ENCODE measurements around the gene ST3GAL3. TPM values are rescaled to one million over a fixed set of nuclear protein-coding genes. Genes with fewer than 3 reads are reported as not detected.

ST3GAL3 gene
- polyA plus RNA-seq, 2 of the 4 experiments (the other 2 are of a cell fraction), result 2.5 to 4.0 TPM

DNA sequence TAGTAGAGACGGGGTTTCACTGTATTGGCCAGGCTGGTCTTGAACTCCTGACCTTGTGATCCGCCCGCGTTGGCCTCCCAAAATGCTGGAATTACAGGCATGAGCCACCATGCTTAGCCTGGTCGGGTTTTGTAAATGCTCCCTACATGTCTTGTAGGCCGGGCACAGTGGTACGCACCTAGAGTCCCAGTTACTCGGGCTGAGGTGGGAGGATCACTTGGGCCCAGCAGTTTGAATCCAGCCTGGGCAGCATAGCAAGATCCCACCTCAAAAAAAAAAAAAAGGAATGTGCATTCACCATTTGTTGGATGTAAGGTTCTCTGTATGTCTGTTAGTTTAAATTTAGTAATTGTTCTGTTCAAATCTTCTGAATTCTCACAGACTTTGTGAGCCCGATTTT lies 95.8 kb downstream of the ST3GAL3 start:
- Histone ChIP-seq H3K4me1 (no peaks in the 10 kb centered on the region), H3K4me2 (no peak overlapping the region), H3K4me3 (no peak overlapping the region), H3K27ac (no peak overlapping the region), H3K9me3 (no peaks in the 10 kb centered on the region)
- ATAC-seq (no peak), DNase-seq (ENCODE audit: low read depth in 1 of 2, low spot score in 1 of 2) (no peak), FAIRE-seq (no peak)
- 96% methylated on average over 4 of the region's 9 CpGs for WGBS (ENCODE audit: missing lambda C conversion rate)
- ChIA-PET POLR2A (no interaction called here), CTCF (interaction anchor here (1.1 kb wide), 1 partner anchor 40 kb away, joined by 4 read pairs; no protein-coding TSS in a partner anchor)
- TF ChIP-seq, protein P1, sequence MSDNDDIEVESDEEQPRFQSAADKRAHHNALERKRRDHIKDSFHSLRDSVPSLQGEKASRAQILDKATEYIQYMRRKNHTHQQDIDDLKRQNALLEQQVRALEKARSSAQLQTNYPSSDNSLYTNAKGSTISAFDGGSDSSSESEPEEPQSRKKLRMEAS (IDR thresholded peaks at IDR 0.05), result no peak
- no peak for TF ChIP-seq TP53 (CRISPR knock-in tag; IDR thresholded peaks at IDR 0.05)
- no peak for TF ChIP-seq HOXA7 (CRISPR knock-in tag; IDR thresholded peaks at IDR 0.05)
- no peak for TF ChIP-seq CBX2 (IDR thresholded peaks at IDR 0.05; ENCODE audit: borderline replicate concordance, low read depth)
- no peak for TF ChIP-seq RCOR1 (IDR thresholded peaks at IDR 0.05; ENCODE audit: low read depth, low read length)
- TF ChIP-seq CBX8 (IDR thresholded peaks at IDR 0.05), result no peak
- no peak for TF ChIP-seq HOXB13 (CRISPR knock-in tag; IDR thresholded peaks at IDR 0.05; ENCODE audit: low read depth)
- TF ChIP-seq, protein P2, sequence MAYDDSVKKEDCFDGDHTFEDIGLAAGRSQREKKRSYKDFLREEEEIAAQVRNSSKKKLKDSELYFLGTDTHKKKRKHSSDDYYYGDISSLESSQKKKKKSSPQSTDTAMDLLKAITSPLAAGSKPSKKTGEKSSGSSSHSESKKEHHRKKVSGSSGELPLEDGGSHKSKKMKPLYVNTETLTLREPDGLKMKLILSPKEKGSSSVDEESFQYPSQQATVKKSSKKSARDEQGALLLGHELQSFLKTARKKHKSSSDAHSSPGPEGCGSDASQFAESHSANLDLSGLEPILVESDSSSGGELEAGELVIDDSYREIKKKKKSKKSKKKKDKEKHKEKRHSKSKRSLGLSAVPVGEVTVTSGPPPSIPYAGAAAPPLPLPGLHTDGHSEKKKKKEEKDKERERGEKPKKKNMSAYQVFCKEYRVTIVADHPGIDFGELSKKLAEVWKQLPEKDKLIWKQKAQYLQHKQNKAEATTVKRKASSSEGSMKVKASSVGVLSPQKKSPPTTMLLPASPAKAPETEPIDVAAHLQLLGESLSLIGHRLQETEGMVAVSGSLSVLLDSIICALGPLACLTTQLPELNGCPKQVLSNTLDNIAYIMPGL (CRISPR knock-in tag; IDR thresholded peaks at IDR 0.05; ENCODE audit: borderline replicate concordance), result no peak
- TF ChIP-seq ZNF302 (CRISPR knock-in tag; IDR thresholded peaks at IDR 0.05), result no peak
- TF ChIP-seq ZC3H11A (IDR thresholded peaks at IDR 0.05), result no peak
- no peak for TF ChIP-seq RARB (CRISPR knock-in tag; IDR thresholded peaks at IDR 0.05)
- TF ChIP-seq KDM5A (IDR thresholded peaks at IDR 0.05), result no peak
- no peak for TF ChIP-seq EHMT2 (IDR thresholded peaks at IDR 0.05; ENCODE audit: low read depth)
- TF ChIP-seq JUNB (IDR thresholded peaks at IDR 0.05), result no peak
- TF ChIP-seq, protein P3, sequence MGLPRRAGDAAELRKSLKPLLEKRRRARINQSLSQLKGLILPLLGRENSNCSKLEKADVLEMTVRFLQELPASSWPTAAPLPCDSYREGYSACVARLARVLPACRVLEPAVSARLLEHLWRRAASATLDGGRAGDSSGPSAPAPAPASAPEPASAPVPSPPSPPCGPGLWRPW (IDR thresholded peaks at IDR 0.05), result no peak

DNA sequence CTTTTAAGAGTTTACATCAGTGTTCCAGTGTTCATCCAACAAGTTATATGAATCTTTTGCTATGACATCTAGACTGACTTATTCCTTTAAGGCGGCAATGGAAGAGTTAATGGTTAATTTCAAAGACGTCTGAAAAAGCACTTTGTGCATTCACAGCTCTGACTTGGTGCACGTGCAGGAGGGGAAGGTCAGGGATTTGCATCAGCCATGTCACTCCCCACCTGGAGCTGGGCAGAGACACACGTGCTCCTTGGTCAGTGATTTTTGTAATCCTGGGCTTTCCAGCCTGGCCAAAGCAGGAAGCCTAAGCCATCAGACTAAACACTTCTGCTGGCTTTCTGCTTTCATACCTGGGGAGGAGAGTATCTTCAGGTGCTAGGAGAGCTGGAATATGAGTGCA lies 96.3 kb downstream of the ST3GAL3 start:
- no peak for ATAC-seq
- POLR2A ChIA-PET, result no interaction called here
- WGBS (ENCODE audit: missing lambda C conversion rate), result 47% methylated on average over 4 of the region's 4 CpGs

DNA sequence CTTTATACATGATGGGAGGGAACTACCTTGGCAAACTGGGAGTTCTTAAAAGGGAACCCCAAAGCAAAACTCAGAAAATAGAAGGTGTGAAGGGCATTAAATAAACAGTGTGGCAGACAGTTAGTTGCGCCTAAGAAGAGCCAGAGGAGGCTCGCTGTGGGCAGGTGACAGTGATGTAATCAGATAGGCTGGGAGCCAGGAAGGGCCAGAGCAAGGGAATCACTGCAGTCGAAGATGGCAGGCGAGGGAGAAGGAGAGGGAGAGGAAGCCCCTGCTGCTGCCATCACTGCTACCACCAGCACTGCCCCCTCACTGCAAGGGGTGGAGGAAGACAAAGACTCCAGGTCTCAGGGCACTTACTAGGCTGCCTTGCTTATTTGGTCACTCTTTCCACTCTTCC lies 97.2 kb downstream of the ST3GAL3 start:
- Histone ChIP-seq H3K9me3 (peaks cover 12% of the 10 kb centered on the region), H3K4me2 (no peak overlapping the region), H3K4me1 (no peaks in the 10 kb centered on the region), H3K4me3 (no peak overlapping the region), H3K27ac (no peak overlapping the region)
- TF ChIP-seq HDAC2 (IDR thresholded peaks at IDR 0.05), result no peak
- ATAC-seq (no peak), DNase-seq (ENCODE audit: low read depth in 1 of 2, low spot score in 1 of 2) (no peak), FAIRE-seq (no peak)
- ChIA-PET POLR2A (no interaction called here), CTCF (no interaction called here)
- whole genome bisulfite sequencing (ENCODE audit: missing lambda C conversion rate), result 79% methylated on average over 4 of the region's 4 CpGs

More for the DNA sequence above, 96.3 kb downstream of the ST3GAL3 start:
- H3K4me2 ChIP-seq, result no peak overlapping the region
- no peak overlapping the region for H3K27ac ChIP-seq
- FAIRE-seq (no peak), DNase-seq (ENCODE audit: low read depth in 1 of 2, low spot score in 1 of 2) (no peak)
- no peaks in the 10 kb centered on the region for H3K4me1 ChIP-seq
- CTCF ChIA-PET, result no interaction called here
- TF ChIP-seq MYC (IDR thresholded peaks at IDR 0.05; ENCODE audit: borderline replicate concordance, low read length) (no peak), ZSCAN20 (CRISPR knock-in tag; IDR thresholded peaks at IDR 0.05) (no peak), CHD2 (IDR thresholded peaks at IDR 0.05; ENCODE audit: low read length, partially characterized antibody) (no peak), HOXB5 (CRISPR knock-in tag; IDR thresholded peaks at IDR 0.05) (no peak), SMC3 (IDR thresholded peaks at IDR 0.05) (no peak), HOXA7 (CRISPR knock-in tag; IDR thresholded peaks at IDR 0.05) (no peak)
- H3K9me3 ChIP-seq, result 0 out of 3 replicates have a peak, but pooled peaks cover 3% of the 10 kb centered on the region
- no peak overlapping the region for H3K4me3 ChIP-seq

DNA sequence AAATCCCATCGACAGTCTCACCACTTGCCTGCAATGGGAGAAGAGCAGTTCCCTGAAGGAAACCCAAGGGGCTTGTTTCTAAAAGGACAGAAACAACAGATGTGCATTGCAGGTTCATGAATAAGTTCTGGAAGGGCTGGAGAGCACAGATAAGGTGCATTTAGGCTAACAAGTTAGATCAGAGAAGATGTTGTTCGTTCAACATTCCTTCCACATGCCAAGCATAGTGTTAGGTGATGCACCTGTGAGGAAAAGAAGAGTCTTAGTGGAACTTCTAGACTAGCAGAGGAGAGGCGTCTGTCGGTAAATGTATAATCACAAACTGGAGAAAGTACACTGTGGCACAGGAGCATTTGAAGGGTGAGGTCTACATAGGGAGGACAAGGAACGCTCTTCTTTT lies 98.0 kb downstream of the ST3GAL3 start:
- peaks cover 12% of the 10 kb centered on the region for H3K9me3 ChIP-seq
- POLR2A ChIA-PET, result no interaction called here
- H3K4me3 ChIP-seq, result no peak overlapping the region
- no peak for FAIRE-seq
- H3K4me2 ChIP-seq, result no peak overlapping the region
- no peak for ATAC-seq
- H3K4me1 ChIP-seq, result no peaks in the 10 kb centered on the region
- CTCF ChIA-PET, result no interaction called here
- H3K27ac ChIP-seq, result no peak overlapping the region
- no peak for DNase-seq (ENCODE audit: low read depth in 1 of 2, low spot score in 1 of 2)
- WGBS (ENCODE audit: missing lambda C conversion rate), result 93% methylated on average over 5 of the region's 5 CpGs
- no peak for TF ChIP-seq ZSCAN20 (CRISPR knock-in tag; IDR thresholded peaks at IDR 0.05)
- no peak for TF ChIP-seq NPAS2 (CRISPR knock-in tag; IDR thresholded peaks at IDR 0.05; ENCODE audit: borderline replicate concordance)
- TF ChIP-seq, protein P3 (IDR thresholded peaks at IDR 0.05), result no peak
- TF ChIP-seq HOXB13 (CRISPR knock-in tag; IDR thresholded peaks at IDR 0.05; ENCODE audit: low read depth), result no peak
- no peak for TF ChIP-seq TFCP2L1 (CRISPR knock-in tag; IDR thresholded peaks at IDR 0.05)
- TF ChIP-seq PHF8 (IDR thresholded peaks at IDR 0.05; ENCODE audit: borderline replicate concordance, low read depth), result no peak
- no peak for TF ChIP-seq MYC (IDR thresholded peaks at IDR 0.05; ENCODE audit: borderline replicate concordance, low read length)
- no peak for TF ChIP-seq CEBPB (IDR thresholded peaks at IDR 0.05)
- TF ChIP-seq, protein P4, sequence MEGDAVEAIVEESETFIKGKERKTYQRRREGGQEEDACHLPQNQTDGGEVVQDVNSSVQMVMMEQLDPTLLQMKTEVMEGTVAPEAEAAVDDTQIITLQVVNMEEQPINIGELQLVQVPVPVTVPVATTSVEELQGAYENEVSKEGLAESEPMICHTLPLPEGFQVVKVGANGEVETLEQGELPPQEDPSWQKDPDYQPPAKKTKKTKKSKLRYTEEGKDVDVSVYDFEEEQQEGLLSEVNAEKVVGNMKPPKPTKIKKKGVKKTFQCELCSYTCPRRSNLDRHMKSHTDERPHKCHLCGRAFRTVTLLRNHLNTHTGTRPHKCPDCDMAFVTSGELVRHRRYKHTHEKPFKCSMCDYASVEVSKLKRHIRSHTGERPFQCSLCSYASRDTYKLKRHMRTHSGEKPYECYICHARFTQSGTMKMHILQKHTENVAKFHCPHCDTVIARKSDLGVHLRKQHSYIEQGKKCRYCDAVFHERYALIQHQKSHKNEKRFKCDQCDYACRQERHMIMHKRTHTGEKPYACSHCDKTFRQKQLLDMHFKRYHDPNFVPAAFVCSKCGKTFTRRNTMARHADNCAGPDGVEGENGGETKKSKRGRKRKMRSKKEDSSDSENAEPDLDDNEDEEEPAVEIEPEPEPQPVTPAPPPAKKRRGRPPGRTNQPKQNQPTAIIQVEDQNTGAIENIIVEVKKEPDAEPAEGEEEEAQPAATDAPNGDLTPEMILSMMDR (IDR thresholded peaks at IDR 0.05), result no peak
- TF ChIP-seq, protein P1 (IDR thresholded peaks at IDR 0.05), result no peak
- TF ChIP-seq RARB (CRISPR knock-in tag; IDR thresholded peaks at IDR 0.05), result no peak
- no peak for TF ChIP-seq BHLHE40 (IDR thresholded peaks at IDR 0.05; ENCODE audit: low read depth, low read length)
